NK-92 (cell line): ENCODE results near the gene MAP4K5.

Experiments
- DNase-seq: peaks from one replicate; lab custom pipeline; 2025; ENCODE audit not compliant: unreplicated experiment; lab: John Stamatoyannopoulos, UW

Gene MAP4K5

DNA sequence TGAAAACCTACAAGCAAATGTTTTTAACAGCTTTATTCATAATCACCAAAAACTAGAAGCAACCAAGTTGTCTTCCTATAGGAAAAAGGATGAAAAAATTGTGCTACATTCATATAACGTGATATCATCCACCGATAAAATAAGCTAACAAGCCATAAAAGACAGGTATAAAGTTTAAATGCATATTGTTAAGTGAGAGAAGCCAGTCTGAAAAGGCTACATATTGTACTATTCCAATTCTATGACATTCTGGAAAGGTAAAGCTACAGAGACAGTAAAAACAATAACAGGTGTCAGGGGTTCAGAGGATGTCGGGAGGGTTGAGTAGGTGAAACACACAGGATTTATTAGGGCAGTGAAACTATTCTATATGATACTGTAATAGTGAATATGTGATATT, 158.4 kb downstream of the MAP4K5 start:
- DNase-seq, result no peak

- no peak for DNase-seq
Observed at GRCh38 chr14:50371546-50371945, 160.8 kb downstream of the MAP4K5 start.
